ENCODE measurements around the gene NDUFA11.
"Not testable (repeated sequence)": the region's sequence is repeated elsewhere in the genome, so short reads cannot be mapped to it uniquely, and the experiment has no call there.

NDUFA11 gene

DNA sequence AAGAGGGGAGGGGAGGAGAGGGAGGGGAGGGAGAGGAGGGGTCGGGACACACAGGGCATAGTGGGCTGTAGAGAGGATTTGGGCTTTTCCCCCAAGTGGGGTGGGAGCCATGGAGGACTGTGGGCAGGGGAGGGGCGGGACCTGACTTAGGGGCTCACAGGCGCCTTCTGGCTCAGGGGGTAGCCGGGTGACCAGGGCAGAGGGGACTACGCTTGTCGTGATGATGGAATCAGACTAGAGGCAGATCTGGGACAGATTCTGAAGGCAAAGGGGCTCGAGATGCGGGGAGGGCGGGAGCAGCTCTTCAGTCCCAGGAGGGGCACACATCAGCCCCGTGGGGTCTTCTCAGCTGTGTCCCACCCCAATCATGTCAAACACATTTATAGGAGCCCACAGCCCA is 13.5 kb downstream of the NDUFA11 start:
- DNase-seq (ENCODE audit: low read depth in 2 of 2): no peak

DNA sequence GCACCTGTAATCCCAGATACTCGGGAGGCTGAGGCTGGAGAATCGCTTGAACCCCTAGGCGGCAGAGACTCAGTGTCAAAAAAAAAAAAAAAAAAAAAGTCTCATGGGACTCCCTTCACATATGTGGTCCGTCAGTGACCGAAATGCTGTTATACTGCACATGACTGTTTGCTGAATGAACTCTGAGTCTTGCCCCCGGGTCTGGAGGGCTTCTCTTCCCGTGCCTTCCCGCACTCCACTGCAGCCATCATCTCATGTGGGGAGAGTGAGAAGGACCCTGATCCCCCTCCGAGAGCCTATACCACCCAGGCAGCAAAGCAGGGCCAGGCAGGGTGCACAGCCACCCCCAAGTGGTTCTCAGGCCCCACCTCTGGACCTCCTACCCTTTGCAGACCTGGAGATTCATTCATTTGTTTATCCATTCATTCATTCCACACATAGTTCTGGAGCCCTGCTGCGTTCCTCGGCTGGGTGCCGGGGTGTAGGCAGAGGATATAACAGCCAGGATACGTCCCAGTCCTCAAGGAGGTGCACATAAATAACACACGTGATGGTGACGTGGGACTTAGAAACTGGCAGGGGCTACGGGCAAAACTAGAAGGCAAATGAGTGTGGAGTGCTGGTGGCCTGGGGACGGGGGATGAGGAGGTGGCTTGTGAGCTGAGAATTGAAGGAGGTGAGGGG is 14.2 kb downstream of the NDUFA11 start:
- no peak for DNase-seq (ENCODE audit: low read depth in 2 of 2)

DNA sequence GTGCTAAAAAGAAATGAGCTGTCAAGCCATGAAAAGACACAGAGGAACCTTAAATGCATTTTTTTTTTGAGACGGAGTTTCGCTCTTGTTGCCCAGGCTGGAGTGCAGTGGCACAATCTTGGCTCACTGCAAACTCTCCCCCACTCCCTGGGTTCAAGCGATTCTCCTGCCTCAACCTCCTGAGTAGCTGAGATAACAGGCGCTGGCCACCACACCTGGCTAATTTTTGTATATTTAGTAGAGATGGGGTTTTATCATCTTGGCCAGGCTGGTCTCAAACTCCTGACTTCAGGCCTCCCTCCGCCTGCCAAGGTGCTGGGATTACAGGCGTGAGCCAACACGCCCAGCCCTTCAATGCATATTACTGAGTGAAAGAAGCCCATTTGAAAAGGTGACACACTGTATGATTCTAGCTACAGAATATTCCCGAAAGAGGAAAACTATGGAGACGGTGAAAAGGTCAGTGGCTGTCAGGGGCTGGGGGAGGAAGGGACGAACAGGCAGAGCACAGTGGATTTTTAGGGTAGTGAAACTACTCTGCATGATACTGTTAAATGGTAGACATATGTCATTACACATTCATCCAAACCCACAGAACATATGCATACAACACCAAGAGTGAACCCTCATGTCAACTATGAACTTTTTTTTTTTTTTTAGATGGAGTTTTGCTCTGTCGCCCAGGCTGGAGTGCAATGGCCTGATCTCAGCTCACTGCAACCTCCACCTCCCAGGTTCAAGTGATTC is 19.4 kb downstream of the NDUFA11 start:
- DNase-seq (ENCODE audit: low read depth in 2 of 2): not testable (repeated sequence)

DNA sequence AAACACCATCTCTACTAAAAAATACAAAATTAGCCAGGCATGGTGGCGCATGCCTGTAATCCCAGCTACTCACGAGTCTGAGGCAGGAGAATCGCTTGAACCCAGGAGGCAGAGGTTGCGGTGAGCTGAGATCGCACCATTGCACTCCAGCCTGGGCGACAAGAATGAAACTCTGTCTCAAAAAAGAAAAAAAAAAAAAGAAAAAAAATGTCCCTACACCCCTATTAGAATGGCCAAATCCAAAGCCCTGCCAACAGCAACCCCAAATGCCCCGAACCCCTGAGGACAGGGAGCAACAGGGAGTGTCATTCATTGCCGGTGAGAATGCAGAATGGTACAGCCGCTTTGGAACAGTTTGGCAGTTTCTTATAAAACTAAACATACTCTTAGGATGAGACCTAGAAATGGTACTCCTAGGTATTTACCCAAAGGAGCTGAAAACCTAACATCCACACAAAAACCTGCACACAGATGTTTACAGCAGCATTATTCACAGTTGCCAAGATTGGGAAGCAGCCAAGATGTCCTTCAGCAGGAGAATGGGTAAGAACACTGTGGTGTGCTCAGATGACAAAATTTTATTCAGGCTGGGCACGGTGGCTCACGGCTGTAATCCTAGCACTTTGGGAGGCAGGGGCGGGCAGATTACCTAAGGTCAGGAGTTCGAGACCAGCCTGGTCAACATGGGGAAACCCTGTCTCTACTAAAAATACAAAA is 20.3 kb downstream of the NDUFA11 start:
- not testable (repeated sequence) for DNase-seq (ENCODE audit: low read depth in 2 of 2)

DNA sequence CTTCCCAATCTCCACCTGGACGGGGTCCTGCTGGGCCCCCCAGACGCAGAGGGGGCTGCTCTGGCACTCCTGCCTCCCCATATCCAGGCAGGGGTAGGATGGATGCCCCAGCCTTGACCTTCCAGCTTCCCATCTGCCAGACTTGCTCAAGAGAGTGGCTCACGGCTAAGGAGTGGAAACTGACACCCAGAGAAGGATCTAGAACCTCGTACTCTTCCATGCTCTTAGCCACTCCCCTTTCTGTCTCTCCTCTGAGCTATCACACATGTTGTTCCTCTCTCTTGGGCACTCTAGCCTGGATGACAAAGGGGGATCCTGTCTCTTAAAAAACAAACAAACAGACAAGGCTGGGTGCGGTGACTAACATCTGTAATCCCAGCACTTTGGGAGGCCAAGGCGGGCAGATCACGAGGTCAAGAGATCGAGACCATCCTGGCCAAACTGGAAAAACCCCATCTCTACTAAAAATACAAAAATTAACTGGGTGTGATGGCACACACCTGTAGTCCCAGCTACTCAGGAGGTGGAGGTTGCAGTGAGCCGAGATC is 21.1 kb downstream of the NDUFA11 start:
- no peak for DNase-seq (ENCODE audit: low read depth in 2 of 2)

DNA sequence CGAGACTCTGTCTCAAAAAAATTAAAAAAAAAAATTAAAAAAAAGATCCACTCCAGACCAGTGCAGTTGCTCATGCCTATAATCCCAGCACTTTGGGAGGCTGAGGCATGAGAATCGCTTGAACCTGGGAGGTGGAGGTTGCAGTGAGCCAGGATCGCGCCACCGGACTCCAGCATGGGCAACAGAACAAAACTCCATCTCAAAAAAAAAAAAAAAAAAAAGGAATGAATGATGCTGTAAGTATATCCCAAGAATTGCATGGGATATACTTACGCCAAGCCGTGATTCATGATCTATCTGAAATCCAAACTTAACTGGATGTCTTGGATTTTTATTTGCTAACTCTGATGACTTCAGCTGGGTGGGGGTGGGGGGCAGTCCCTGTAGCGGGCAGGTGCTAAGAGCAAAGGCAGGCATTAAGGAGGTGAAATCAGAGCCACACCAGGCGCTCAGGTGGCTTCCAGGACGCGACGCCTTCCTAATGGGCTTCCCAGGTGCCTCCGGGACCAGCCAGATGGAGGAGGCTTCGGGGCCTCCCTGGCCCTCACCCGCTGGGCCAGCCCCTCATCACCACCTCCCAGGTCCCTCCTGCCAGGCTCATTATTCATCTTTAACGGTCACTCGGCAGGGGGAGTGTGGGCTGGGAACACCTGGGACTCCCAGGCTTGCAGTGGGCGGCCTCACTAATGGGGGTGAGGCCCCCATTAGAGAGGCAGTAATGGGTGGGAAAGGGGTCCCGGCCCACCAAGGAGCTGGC is 21.9 kb downstream of the NDUFA11 start:
- no peak for DNase-seq (ENCODE audit: low read depth in 2 of 2)

DNA sequence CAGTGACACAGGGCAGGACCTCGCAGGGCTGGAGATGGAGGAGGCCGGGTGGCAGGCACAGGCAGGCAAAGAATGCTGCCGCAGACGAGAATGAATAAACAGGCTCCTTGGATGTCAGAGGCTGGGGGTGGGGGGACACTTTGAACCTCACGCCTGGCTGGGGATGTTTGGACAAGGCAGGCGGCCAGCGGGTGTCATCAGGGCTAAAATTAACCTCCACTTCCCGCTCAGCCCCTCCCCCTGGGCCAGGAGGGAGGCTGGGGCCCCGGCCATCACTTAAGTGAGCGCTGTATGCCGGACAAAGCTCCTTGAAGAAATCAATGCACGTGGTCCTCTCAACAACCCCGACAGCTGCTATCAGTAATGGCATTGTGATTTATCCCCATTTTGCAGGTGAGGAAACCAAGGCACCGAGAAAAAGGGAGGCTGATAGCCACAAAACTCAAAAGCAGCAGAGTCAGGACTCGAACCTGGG is 22.9 kb downstream of the NDUFA11 start:
- DNase-seq (ENCODE audit: low read depth in 2 of 2): peak; percentile 17 to 24

DNA sequence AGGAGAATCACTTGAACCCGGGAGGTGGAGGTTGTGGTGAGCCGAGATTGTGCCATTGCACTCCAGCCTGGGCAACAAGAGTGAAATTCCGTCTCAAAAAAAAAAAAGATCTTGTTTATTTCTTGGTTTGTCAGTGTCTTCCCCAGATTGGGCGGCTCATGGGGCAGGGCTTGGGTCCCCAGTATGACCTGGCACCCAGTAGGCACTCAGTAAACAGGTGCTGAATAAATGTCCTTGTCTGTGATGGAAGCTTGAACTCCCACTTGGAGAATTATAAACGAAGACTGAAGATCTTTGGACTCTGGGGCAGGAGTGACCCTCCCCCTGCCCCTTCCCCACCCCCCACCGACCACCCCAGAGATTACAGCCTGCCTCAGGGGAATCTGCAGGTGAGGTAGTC is 23.4 kb downstream of the NDUFA11 start:
- DNase-seq (ENCODE audit: low read depth in 2 of 2): no peak

DNA sequence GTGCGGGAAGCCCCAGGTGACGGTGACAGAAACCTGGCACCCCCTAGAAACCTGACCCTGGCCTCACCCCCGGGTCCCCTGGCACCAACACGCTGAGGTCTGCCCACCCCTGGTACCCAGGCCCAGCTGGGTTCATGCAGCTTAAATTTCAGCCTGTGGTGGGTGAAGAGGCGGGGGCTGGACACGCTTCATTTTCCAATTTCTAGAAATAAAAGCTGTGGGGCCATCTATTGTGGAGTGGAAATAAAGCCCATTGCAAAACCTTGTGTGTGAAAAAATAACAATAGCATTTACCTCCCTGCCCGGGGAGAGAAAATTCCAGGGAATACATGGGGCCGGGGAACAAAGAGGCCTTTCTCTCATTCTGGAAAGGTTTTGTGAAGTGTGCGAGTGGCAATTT is 25.7 kb downstream of the NDUFA11 start:
- no peak for DNase-seq (ENCODE audit: low read depth in 2 of 2)

DNA sequence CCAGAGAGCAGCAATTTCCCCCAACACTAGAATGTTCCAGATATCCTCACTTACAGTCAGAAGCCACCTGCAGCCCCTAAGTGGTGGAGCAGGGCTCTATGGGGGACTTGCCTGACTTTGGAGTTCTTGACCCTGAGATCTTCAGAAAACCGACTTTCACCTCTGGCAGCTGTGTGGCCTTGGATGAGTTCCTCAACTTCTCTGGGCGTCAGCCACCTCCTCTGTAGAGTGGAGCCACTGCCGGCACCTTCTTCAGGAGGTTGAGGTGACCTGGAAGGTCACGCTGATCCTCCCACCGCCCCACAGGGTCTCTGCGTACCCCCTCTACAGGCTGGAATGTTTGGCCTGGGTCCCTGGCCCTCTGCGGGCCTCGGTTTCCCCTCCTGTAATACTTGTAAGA is 26.2 kb downstream of the NDUFA11 start:
- no peak for DNase-seq (ENCODE audit: low read depth in 2 of 2)

DNA sequence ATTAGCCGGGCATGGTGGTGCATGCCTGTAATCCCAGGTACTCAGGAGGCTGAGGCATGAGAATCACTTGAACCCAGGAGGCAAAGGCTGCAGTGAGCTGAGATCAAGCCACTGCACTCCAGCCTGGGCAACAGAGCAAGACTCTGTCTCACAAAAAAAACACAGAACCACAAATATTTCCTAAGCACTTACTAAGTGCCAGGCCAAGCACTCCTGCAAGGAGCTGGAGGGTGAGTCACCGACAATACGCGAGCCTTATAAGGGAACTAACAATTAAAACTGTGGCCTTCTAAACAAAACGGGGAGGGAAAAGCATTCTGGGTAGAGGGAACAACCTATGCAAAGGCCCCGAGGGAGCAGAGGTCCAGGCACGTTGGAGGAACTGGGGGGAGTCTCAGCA is 29.1 kb downstream of the NDUFA11 start:
- DNase-seq (ENCODE audit: low read depth in 2 of 2): peak in 1 of 2 experiments; percentile 6

DNA sequence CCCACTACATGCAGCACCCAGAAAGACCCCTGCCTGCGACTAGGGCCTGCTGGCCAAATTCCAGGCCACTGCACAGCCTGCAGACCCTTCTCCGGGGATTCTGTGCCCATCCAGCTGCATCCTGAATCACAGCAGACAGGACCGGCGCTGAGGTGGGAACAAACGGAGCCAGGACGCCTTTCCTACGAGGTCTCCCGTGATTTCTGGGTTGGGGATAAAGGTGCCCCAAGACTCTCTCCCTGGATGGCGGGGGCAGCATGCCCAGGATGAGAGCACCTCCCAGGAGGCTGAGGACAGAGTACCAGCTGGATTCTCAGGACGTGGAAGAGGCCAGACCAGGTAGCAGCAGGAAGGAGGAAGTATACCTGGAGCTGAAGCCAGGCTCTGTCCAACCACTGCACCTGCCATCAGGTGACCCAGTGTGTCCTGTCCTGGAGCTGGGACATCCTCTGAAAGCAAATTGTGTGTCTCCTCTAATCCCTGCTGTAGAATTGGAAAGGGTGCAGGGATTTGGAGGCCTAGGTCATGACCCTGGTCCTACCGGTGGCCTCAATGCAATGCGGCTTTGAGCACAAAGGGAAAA is 29.9 kb downstream of the NDUFA11 start:
- no peak for DNase-seq (ENCODE audit: low read depth in 2 of 2)

DNA sequence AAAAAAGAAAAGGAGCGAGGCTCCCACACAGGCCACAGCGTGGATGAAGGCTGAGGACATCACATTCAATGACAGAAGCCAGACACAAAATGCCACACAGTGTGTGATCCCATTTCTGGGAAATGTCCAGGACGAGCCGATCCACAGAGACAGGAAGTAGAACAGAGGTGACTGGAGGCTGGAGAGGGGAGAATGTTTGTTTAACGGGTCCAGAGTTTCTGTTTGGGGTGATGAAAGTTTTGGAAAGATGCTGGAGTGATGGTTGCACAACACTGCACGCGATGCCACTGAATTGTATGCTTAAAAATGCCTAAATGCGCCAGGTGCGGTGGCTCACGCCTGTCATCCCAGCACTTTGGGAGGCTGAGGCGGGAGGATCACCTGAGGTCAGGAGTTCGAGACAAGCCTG is 32.6 kb downstream of the NDUFA11 start:
- no peak for DNase-seq (ENCODE audit: low read depth in 2 of 2)

DNA sequence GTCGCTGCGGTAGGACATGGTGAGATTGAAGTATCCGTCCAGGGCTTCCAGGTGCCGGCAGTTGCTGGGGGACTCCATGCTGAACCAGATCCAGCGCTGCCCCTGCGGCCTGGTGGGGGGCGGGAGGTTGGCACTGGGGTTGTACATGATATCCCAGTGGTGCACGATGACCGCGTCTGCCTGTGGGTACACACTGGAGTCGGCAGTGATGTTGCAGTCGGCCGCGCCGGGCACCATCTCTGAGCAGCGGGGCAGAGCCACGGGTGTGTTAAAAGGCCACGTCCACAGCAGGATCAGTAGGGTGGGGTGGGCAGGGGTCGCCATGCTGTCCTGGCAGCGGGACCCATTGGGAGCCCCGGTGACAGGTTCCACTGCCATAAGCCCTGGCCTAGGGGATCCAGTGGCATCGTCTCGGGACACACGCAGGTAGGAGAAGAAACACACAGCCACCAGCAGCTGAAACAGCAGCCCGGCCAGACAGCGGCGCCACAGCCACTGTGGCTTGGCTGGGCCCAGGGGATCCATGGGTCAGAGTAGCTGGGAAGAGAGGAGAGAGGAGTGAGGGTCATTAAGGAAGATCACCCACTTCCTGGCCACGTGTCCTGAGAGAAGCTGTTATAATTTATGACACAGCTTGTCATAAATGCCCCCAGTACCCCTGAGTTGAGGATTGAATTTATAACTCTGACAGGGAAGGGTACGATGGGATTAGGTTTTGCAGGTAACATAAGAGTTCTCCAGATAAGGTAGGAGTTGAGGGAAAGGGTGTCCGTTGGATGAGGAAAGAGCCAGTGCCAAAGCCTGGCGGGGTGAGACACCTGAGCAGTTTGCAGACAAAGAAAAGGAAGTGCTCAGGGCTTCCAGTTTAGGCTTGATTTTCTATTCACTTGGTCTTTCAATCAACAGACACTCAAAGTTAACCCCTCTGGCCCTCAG is 36.1 kb downstream of the NDUFA11 start:
- no peak for DNase-seq (ENCODE audit: low read depth in 2 of 2)

DNA sequence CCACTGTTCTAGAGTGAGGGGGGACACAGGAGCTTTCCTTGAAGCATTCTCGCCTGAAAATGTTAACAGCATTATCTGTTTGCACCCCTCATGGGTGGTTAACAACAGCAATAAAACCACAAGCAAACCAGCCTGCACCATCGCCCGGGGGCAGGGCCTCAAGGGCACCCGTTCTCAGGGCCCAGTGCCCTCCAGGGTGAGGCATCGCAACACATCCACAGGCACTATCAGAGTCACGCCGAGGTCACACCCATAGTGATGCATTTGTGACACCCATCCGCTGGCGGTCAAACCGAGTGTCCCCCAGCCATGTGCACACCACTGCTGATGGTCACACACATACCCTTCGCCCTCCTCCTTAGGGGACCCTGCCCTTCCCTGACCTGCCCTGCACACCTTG is 37.8 kb downstream of the NDUFA11 start:
- no peak for DNase-seq (ENCODE audit: low read depth in 2 of 2)

DNA sequence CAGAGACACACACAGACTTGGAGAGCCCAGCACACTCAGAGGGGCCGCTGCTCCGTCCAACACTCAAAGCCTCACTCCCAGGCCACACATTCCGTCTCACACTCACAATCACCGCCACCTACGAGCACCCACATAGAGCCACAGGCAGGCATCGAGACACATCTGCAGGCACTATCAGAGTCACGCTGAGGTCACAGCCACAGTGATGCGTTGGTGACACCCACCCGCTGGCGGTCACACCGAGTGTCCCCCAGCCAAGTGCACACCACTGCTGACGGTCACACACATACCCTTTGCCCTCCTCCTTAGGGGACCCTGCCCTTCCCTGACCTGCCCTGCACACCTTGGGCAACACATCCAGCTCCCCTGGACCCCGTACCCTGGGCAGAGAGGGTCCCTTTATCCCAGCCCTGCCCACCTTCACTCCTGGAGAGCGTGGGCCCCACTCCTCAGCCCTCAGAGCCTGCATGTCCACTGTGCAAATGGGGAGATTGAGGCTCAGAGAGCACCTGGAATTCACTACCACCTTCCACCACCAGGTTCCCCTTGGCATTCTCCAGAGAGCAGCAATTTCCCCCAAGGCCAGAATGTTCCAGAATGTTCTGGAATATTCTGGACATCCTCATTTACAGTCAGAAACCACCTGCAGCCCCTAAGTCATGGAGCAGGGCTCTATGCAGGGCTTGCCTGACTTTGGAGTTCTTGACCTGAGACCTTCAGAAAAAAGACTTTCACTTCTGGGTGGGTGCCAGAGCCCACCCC is 38.7 kb downstream of the NDUFA11 start:
- no peak for DNase-seq (ENCODE audit: low read depth in 2 of 2)

DNA sequence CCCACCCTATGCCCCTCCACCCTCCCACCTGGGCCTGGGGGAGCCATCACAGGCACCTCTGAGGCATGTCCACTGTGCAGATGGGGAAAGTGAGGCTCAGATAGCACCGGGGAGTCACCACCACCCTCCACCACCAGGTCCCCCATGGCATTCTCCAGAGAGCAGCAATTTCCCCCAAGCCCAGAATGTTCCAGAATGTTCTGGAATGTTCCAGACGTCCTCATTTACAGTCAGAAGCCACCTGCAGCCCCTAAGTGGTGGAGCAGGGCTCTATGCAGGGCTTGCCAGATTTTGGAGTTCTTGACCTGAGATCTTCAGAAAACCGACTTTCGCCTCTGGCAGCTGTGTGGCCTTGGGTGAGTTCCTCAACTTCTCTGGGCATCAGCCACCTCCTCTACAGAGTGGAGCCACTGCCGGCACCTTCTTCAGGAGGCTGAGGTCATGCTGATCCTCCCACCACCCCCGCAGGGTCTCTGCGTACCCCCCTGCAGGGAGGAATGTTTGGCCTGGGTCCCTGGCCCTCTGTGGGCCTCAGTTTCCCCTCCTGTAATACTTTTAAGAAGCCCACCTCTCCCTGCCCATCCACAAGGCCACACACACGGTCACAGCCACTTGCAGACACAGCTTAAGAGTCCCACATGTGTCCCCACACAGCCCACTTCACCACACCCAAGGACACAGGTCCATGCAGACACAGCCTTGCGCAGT is 39.4 kb downstream of the NDUFA11 start:
- no peak for DNase-seq (ENCODE audit: low read depth in 2 of 2)

DNA sequence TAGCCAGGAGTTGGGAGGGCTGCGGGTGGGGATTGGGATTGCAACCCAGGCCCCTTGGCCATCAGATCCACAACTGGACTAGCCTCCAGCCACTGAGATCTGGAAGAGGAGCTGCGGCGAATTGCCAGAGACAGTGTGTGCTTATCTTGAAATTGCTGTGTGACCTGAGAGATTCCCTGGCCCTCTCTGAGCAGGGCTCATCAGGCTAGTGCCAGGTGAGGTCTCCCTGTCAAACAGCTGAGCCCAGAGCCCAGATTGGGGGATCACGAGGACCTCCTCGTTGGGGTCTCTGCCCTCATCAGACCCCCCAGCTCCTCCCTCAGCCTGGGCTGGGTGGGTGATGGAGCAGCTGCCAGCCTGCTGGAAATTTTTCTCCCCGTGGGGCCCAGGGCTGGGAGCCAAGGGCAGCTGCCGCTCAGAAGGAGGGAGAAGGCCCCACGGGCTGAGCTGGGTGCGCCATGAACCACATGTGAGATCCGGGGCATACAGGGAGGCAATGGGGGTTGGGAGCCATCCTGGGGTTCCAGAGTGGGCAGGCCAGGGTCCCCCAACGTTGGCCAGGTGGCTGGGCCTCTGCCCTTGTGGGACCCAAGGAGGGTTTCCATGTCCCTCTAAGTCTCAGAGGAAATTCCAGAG is 40.4 kb downstream of the NDUFA11 start:
- no peak for DNase-seq (ENCODE audit: low read depth in 2 of 2)
